ENCODE data around the gene TNRC18.
"Not testable (repeated sequence)": the region's sequence is repeated elsewhere in the genome, so short reads cannot be mapped to it uniquely, and the experiment has no call there.

The TNRC18 gene, protein sequence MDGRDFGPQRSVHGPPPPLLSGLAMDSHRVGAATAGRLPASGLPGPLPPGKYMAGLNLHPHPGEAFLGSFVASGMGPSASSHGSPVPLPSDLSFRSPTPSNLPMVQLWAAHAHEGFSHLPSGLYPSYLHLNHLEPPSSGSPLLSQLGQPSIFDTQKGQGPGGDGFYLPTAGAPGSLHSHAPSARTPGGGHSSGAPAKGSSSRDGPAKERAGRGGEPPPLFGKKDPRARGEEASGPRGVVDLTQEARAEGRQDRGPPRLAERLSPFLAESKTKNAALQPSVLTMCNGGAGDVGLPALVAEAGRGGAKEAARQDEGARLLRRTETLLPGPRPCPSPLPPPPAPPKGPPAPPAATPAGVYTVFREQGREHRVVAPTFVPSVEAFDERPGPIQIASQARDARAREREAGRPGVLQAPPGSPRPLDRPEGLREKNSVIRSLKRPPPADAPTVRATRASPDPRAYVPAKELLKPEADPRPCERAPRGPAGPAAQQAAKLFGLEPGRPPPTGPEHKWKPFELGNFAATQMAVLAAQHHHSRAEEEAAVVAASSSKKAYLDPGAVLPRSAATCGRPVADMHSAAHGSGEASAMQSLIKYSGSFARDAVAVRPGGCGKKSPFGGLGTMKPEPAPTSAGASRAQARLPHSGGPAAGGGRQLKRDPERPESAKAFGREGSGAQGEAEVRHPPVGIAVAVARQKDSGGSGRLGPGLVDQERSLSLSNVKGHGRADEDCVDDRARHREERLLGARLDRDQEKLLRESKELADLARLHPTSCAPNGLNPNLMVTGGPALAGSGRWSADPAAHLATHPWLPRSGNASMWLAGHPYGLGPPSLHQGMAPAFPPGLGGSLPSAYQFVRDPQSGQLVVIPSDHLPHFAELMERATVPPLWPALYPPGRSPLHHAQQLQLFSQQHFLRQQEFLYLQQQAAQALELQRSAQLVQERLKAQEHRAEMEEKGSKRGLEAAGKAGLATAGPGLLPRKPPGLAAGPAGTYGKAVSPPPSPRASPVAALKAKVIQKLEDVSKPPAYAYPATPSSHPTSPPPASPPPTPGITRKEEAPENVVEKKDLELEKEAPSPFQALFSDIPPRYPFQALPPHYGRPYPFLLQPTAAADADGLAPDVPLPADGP (N-terminal part only)

DNA sequence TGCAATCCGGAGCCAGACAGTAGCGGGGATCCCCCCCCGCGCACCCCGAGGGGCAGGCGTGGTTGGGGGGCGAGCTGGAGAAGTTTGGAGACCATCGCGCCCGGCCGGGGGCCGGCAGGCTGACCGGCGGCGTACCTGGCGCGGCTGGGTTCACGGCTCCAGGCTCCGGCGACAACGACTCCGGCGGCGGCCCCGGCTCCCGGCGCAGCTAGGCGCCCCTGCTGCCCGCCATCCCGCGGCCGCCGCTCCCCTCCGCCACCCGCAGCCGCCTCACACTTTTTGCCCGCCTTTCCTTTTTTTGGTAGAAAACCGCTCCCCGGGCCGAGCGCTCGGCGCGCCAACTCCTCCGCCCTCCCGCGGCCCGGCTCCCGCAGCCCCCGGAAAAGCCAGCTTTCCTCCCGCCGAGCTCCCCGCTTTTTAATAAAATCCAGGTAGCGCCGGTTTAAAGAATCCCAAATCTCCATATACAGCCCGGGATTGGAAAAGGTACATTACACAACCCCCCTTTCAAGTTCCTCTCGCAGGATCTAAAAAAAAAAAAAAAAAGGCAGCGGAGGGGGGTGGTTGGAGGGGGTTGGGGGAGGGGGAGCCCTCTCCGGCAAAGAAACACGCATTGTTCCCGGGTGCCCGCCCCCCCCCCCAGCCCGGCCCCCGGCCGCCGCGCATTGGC, at the start of gene TNRC18:
TSS of gene TNRC18 (minus strand) at position 529 of the 670 bp plus-strand sequence. CDS start 2,588 bp downstream, outside the sequence.
- TF ChIP-seq, protein P1, sequence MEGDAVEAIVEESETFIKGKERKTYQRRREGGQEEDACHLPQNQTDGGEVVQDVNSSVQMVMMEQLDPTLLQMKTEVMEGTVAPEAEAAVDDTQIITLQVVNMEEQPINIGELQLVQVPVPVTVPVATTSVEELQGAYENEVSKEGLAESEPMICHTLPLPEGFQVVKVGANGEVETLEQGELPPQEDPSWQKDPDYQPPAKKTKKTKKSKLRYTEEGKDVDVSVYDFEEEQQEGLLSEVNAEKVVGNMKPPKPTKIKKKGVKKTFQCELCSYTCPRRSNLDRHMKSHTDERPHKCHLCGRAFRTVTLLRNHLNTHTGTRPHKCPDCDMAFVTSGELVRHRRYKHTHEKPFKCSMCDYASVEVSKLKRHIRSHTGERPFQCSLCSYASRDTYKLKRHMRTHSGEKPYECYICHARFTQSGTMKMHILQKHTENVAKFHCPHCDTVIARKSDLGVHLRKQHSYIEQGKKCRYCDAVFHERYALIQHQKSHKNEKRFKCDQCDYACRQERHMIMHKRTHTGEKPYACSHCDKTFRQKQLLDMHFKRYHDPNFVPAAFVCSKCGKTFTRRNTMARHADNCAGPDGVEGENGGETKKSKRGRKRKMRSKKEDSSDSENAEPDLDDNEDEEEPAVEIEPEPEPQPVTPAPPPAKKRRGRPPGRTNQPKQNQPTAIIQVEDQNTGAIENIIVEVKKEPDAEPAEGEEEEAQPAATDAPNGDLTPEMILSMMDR (conservative IDR thresholded peaks at IDR 0.05; ENCODE audit: low read depth, low read length) = no peak
- Histone ChIP-seq H3K27ac (no peak within 1 kb of the TSS), H3K9ac (peak within 1 kb of the TSS; percentile 10; the same call in 1 of the 2 replicates), H2AFZ (ENCODE audit: low read depth) (peak within 1 kb of the TSS; percentile 92), H3K36me3 (ENCODE audit: insufficient read depth) (no peaks in the 10 kb centered on the region), H3K4me2 (peak within 1 kb of the TSS; percentile 92), H3K4me1 (ENCODE audit: low read depth, poor library complexity, severe bottlenecking) (peaks cover 24% of the 10 kb centered on the region), H4K20me1 (ENCODE audit: insufficient read depth) (no peaks in the 10 kb centered on the region), H3K79me2 (ENCODE audit: insufficient read depth, low read depth) (no peaks in the 10 kb centered on the region), H3K27me3 (ENCODE audit: insufficient read depth, low read depth) (peaks cover 91% of the 10 kb centered on the region), H3K4me3 (IDR thresholded peaks at IDR 0.05; ENCODE audit: insufficient read depth, low read depth, low read length) (no peak within 1 kb of the TSS)

- H3K36me3 ChIP-seq (ENCODE audit: insufficient read depth) = no peaks in the 10 kb centered on the region
- H3K27ac ChIP-seq = no peak overlapping the region
- H3K4me1 ChIP-seq (ENCODE audit: low read depth, poor library complexity, severe bottlenecking) = no peaks in the 10 kb centered on the region
- no peaks in the 10 kb centered on the region for H3K79me2 ChIP-seq (ENCODE audit: insufficient read depth, low read depth)
- H3K27me3 ChIP-seq (ENCODE audit: insufficient read depth, low read depth) = no peaks in the 10 kb centered on the region
- no peak overlapping the region for H2AFZ ChIP-seq (ENCODE audit: low read depth)
- no peak overlapping the region for H3K4me2 ChIP-seq
- H4K20me1 ChIP-seq (ENCODE audit: insufficient read depth) = no peaks in the 10 kb centered on the region
- no peak overlapping the region for H3K4me3 ChIP-seq (IDR thresholded peaks at IDR 0.05; ENCODE audit: insufficient read depth, low read depth, low read length)
- TF ChIP-seq, protein P1 (conservative IDR thresholded peaks at IDR 0.05; ENCODE audit: low read depth, low read length) = no peak
- no peak overlapping the region for H3K9ac ChIP-seq
Measured at GRCh38 chr7:5472432-5473315, 49.0 kb upstream of the TNRC18 start.

DNA sequence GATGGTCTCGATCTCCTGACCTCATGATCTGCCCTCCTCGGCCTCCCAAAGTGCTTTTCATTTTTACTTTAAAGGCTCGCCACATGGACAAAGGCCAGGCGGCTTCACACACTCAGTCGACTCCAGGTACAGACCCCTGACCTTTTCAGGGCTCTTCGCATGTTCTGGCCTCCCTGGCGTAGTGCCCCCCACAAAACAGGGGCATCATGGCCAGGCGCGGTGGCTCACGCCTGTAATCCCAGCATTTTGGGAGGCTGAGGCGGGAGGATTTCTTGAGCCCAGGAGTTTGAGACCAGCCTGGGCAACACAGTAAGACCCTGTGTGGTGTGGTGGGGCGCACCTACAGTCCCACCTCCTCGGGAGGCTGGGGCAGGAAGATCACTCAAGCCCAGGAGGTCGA, 48.0 kb upstream of the TNRC18 start:
- not testable (repeated sequence) for H3K9ac ChIP-seq; H3K4me3 ChIP-seq (IDR thresholded peaks at IDR 0.05; ENCODE audit: insufficient read depth, low read depth, low read length); H4K20me1 ChIP-seq (ENCODE audit: insufficient read depth); H3K27ac ChIP-seq; H2AFZ ChIP-seq (ENCODE audit: low read depth); H3K27me3 ChIP-seq (ENCODE audit: insufficient read depth, low read depth); H3K79me2 ChIP-seq (ENCODE audit: insufficient read depth, low read depth); H3K4me2 ChIP-seq; H3K4me1 ChIP-seq (ENCODE audit: low read depth, poor library complexity, severe bottlenecking); H3K36me3 ChIP-seq (ENCODE audit: insufficient read depth)

GRCh38 chr7:5470816-5471215, 47.2 kb upstream of the TNRC18 start:
- no peak overlapping the region for H3K27ac ChIP-seq
- no peaks in the 10 kb centered on the region for H3K4me1 ChIP-seq (ENCODE audit: low read depth, poor library complexity, severe bottlenecking)
- no peaks in the 10 kb centered on the region for H3K36me3 ChIP-seq (ENCODE audit: insufficient read depth)
- H3K79me2 ChIP-seq (ENCODE audit: insufficient read depth, low read depth) = no peaks in the 10 kb centered on the region
- H2AFZ ChIP-seq (ENCODE audit: low read depth) = no peak overlapping the region
- TF ChIP-seq, protein P1 (conservative IDR thresholded peaks at IDR 0.05; ENCODE audit: low read depth, low read length) = no peak
- H3K9ac ChIP-seq = no peak overlapping the region
- H3K27me3 ChIP-seq (ENCODE audit: insufficient read depth, low read depth) = no peaks in the 10 kb centered on the region
- no peak overlapping the region for H3K4me2 ChIP-seq
- no peak overlapping the region for H3K4me3 ChIP-seq (IDR thresholded peaks at IDR 0.05; ENCODE audit: insufficient read depth, low read depth, low read length)
- no peaks in the 10 kb centered on the region for H4K20me1 ChIP-seq (ENCODE audit: insufficient read depth)

All from KMS-11 (cell line).